GM18861 (cell line): ENCODE measurements around the gene LDB1.
A peak's percentile ranks its signal among the peaks of the same experiment; 100 is the strongest.

Experiments
- ATAC-seq: cut with Tn5 transposase; IDR thresholded peaks from one replicate; pipeline ENCODE4 v1.9.1; 2021; ENCODE audit not compliant: unreplicated experiment

Gene LDB1

GRCh38 chr10:102139281-102140110 is 19.3 kb upstream of the LDB1 start:
- ATAC-seq: no peak

- no peak for ATAC-seq
These were observed 15.9 kb upstream of the LDB1 start for GRCh38 chr10:102135956-102136526.

- ATAC-seq: no peak
These were observed 14.2 kb upstream of the LDB1 start for GRCh38 chr10:102134416-102134815.

GRCh38 chr10:102133373-102134195 is 13.4 kb upstream of the LDB1 start:
- no peak for ATAC-seq

- ATAC-seq: peak; percentile 95
These were observed 12.6 kb upstream of the LDB1 start, which contains the start of gene PPRC1 for GRCh38 chr10:102132563-102133372. TSS of gene PPRC1 (plus strand) at chr10:102133040. CDS start at chr10:102133069, 29 bp downstream.

- no peak for ATAC-seq
These were observed 12.0 kb upstream of the LDB1 start for GRCh38 chr10:102132193-102132562.

GRCh38 chr10:102131286-102132170 is 11.4 kb upstream of the LDB1 start:
- no peak for ATAC-seq

GRCh38 chr10:102123223-102123622 is 3.1 kb upstream of the LDB1 start:
- no peak for ATAC-seq

GRCh38 chr10:102122450-102122849 is 2.3 kb upstream of the LDB1 start:
- ATAC-seq: no peak

GRCh38 chr10:102121739-102122372 is 1.7 kb upstream of the LDB1 start:
- no peak for ATAC-seq

- no peak for ATAC-seq
These were observed 997 bp upstream of the LDB1 start for GRCh38 chr10:102120991-102121738.

GRCh38 chr10:102119417-102120141 is 589 bp downstream of the LDB1 start:
- ATAC-seq: no peak

- no peak for ATAC-seq
These were observed 1.3 kb downstream of the LDB1 start for GRCh38 chr10:102118867-102119266.

- no peak for ATAC-seq
These were observed 2.6 kb downstream of the LDB1 start for GRCh38 chr10:102117391-102118159.

GRCh38 chr10:102116656-102117055 is 3.5 kb downstream of the LDB1 start:
- no peak for ATAC-seq

- ATAC-seq: no peak
These were observed 4.4 kb downstream of the LDB1 start for GRCh38 chr10:102115775-102116174.
